Brain microvascular endothelial cell (primary cell): ENCODE measurements around the gene ERBIN.

Experiments
- DNase-seq: peaks from one replicate; pipeline ENCODE4 v3.0.0-alpha.2; 2020
- H3K27ac ChIP-seq: fragments of 250-450 bp; sonication (Bioruptor Pico); 2 replicates; pipeline ENCODE4 v1.5.1; 2020; ENCODE audit warnings: mild to moderate bottlenecking, moderate library complexity
- H3K27me3 ChIP-seq: fragments of 250-450 bp; sonication (Bioruptor Pico); replicated peaks from 2 replicates; pipeline ENCODE4 v1.5.1; 2020; ENCODE audit warnings: mild to moderate bottlenecking
- H3K36me3 ChIP-seq: fragments of 250-450 bp; sonication (Bioruptor Pico); replicated peaks from 2 replicates; pipeline ENCODE4 v1.5.1; 2020; ENCODE audit warnings: mild to moderate bottlenecking
- H3K4me3 ChIP-seq: 2 replicates; pipeline ENCODE4 v1.5.1; 2011; ENCODE audit warnings: low read depth, mild to moderate bottlenecking, control low read depth, low read length, moderate library complexity
- in situ Hi-C: cut with HindIII; loops from 2 replicates; pipeline ENCODE4 v1.10.0; 2017; ENCODE audit warnings: low sequenced_read_pairs, low pct_ligation_motif_present
- TF ChIP-seq, protein P1 (sequence below): IDR thresholded peaks from 2 replicates; pipeline ENCODE4 v1.5.1; 2011; ENCODE audit warnings: low read depth, mild to moderate bottlenecking, moderate library complexity, low read length, control low read depth, inconsistent platforms; ENCODE audit errors: missing control alignments

The ERBIN gene

DNA sequence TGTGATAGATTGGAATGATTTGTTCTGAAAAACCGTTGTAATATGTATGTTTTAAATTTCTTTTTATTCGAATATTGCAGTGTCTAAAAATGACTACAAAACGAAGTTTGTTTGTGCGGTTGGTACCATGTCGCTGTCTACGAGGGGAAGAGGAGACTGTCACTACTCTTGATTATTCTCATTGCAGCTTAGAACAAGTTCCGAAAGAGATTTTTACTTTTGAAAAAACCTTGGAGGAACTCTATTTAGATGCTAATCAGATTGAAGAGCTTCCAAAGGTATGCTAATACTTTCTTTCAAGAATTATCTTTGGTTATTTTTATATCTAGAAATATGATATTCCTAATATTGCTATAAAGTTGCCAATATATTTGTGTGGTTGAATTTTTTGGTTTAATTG lies 66.3 kb downstream of the ERBIN start:
- DNase-seq = no peak
- H3K4me3 ChIP-seq = no peak overlapping the region
- TF ChIP-seq, protein P1, sequence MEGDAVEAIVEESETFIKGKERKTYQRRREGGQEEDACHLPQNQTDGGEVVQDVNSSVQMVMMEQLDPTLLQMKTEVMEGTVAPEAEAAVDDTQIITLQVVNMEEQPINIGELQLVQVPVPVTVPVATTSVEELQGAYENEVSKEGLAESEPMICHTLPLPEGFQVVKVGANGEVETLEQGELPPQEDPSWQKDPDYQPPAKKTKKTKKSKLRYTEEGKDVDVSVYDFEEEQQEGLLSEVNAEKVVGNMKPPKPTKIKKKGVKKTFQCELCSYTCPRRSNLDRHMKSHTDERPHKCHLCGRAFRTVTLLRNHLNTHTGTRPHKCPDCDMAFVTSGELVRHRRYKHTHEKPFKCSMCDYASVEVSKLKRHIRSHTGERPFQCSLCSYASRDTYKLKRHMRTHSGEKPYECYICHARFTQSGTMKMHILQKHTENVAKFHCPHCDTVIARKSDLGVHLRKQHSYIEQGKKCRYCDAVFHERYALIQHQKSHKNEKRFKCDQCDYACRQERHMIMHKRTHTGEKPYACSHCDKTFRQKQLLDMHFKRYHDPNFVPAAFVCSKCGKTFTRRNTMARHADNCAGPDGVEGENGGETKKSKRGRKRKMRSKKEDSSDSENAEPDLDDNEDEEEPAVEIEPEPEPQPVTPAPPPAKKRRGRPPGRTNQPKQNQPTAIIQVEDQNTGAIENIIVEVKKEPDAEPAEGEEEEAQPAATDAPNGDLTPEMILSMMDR = no peak
- H3K27me3 ChIP-seq = no peaks in the 10 kb centered on the region
- peaks cover 3% of the 10 kb centered on the region for H3K36me3 ChIP-seq
- H3K27ac ChIP-seq = no peak overlapping the region
- in situ Hi-C loops = no loop called here

DNA sequence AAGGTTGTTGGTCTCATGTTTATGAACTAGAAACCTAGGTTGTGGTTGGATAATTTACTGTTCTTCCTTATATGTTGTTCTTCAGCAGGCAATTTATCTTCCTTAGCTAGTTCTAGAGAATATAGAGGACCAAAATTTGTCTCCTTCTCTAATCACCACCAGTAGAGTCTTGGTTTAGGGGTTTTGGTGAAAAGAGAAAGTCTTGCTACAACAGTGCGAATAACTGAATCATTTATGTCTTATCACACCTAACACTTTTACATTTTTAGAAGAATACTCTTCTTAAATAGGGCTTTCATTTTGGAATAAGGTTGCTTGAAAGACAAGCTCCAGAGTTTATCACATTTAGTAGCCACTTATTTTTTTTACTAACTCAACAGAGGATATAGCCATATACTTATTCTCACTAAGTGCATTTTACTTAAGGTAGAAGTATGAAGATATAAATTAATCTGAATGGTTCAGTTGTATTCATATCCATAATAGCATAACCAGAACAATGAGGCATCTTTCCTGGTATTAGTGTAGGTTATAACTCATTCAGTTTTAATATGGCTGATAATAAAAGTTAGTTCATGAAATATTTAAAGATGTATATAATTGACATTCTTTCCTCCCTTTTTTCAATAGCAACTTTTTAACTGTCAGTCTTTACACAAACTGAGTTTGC lies 67.9 kb downstream of the ERBIN start:
- Histone ChIP-seq H3K27me3 (no peaks in the 10 kb centered on the region), H3K36me3 (peaks cover 3% of the 10 kb centered on the region), H3K27ac (no peak overlapping the region), H3K4me3 (no peak overlapping the region)
- in situ Hi-C loops = no loop called here
- no peak for DNase-seq
- TF ChIP-seq, protein P1 = no peak

DNA sequence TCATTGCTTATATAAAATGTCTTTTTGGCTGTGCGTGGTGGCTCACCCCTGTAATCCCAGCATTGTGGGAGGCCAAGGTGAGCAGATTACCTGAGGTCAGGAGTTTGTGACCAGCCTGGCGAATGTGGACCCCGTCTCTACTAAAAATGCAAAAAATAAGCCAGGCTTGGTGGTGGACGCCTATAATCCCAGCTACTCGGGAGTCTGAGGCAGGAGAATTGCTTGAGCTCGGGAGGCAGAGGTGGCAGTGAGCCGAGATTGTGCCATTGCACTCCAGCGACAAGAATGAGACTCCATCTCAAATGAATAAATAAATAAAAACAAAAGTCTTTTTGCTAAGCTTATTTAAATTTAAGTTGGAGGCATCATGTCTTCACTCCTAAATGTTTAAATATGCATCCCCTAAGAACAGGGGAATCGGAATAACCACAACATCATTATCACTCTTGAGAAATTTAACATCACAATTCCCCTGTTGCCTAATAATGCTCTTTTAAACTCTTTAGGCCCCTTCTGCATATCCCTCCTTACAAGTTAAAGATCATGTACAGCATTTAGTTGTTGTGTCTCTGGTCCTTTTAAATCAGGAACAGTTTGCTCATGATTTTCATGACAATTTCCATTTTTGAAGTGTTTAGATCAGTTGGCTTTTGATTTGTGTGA lies 72.8 kb downstream of the ERBIN start:
- Histone ChIP-seq H3K4me3 (no peak overlapping the region), H3K27me3 (no peaks in the 10 kb centered on the region), H3K27ac (no peak overlapping the region), H3K36me3 (peaks cover 6% of the 10 kb centered on the region)
- TF ChIP-seq, protein P1 = no peak
- in situ Hi-C loops = no loop called here
- DNase-seq = no peak

DNA sequence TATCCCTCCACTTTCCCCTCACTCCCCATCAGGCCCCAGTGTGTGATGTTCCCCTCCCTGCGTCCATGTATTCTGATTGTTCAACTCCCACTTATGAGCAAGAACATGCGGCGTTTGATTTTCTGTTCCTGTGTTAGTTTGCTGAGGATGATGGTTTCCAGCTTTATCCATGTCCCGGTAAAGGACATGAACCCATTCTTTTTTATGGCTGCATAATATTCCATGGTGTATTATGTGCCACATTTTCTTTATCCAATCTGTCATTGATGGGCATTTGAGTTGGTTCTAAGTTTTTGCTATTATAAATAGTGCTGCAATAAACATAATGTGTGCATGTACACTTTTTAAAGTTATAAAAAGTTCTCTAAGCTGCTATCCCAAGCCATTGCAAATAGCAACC lies 75.6 kb downstream of the ERBIN start:
- Histone ChIP-seq H3K27ac (no peak overlapping the region), H3K4me3 (no peak overlapping the region), H3K36me3 (peaks cover 2% of the 10 kb centered on the region), H3K27me3 (no peaks in the 10 kb centered on the region)
- in situ Hi-C loops = no loop called here
- TF ChIP-seq, protein P1 = no peak
- DNase-seq = no peak

DNA sequence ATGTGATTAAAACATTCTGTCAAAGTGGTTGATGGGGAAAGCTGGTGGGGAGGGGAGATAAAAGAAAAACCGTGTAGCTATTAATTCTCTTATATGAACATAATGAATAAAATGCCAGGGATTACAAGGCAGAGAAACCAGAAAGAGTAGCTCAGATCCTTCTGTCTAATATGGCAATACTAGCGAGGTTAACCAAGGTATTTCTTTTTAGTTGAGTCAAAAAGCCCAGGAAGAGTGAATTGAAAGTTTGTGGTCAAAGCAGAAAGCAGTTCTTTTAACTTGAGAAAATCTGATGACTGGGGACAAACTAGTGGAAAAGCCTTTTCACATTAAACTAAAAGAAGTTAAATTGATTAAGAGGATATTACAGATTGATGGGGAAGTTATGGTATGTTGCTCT lies 76.0 kb downstream of the ERBIN start:
- TF ChIP-seq, protein P1 = no peak
- H3K4me3 ChIP-seq = no peak overlapping the region
- H3K27me3 ChIP-seq = no peaks in the 10 kb centered on the region

More for the DNA sequence above, 76.0 kb downstream of the ERBIN start:
- Histone ChIP-seq H3K36me3 (peaks cover 2% of the 10 kb centered on the region), H3K27ac (no peak overlapping the region)
- DNase-seq = no peak
- in situ Hi-C loops = no loop called here
